ENCODE results near the gene ALKBH4.
"Not testable (repeated sequence)": the region's sequence is repeated elsewhere in the genome, so short reads cannot be mapped to it uniquely, and the experiment has no call there.

Gene ALKBH4

DNA sequence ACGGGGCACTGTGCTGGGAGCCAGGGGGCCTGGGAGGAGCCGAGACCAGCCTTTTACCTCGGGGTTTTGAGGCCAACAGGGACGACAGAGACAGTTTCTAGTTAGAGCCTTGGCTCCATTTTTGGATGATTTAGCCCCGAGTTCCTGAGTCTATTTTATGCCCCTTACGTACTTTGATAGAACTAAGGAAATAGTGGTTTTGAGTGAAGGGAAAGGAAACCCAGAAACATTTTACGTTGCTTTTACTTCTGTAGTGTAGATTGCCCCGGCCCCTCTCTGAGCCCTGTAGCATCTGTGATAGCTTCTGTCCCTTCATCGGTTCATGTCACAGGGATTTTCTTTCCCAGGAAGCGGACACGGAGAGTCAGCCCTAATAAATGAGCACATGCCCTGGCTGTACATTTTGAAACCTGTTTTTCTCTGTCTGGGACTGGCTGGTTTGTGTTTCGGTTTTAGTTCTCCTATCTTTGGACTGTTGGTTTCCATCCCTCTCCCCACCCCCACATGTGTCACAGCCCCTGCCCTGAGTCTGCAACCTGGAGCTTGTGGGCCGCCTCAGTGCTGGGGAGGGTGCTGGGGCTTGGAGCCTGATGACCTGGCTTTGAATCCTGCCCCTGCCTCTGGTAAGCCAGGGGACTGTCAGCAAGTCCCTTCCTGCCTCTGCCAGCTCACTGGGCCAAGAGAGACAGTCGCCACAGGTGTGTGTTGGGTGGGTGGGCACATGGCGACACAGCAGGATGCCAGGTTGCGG, 38.2 kb downstream of the ALKBH4 start:
- peak; percentile 88 for DNase-seq

DNA sequence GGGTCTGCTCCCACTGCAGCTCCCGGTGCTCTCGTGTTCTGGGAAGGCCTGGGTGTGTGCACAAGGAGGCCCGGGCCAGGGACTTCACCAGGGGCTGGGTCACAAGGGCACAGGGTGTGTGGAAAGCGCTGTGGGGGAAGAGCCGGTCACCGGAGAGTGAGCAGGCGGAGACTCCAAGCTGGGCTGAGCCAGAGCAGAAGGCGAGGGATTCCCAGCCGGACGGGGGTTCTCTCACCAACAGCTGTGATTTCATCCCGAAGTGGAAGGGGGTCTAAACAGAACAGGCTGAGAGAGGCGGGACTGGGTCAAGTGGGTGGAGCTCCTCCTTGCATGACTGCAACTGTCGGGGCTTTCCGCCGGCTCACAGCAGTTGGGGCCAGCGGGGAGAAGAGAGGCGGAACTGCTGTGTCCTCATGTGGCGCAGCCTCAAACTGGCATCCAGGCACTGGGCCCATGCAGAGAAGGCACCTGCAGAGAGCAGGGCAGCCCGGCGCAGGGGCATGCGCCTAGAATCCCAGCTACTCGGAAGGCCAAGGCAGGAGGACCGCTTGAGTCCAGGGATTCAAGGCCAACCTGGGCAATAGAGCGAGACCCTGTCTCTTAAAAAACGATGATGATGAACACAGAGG, 38.9 kb downstream of the ALKBH4 start:
- peak; percentile 93 for DNase-seq

DNA sequence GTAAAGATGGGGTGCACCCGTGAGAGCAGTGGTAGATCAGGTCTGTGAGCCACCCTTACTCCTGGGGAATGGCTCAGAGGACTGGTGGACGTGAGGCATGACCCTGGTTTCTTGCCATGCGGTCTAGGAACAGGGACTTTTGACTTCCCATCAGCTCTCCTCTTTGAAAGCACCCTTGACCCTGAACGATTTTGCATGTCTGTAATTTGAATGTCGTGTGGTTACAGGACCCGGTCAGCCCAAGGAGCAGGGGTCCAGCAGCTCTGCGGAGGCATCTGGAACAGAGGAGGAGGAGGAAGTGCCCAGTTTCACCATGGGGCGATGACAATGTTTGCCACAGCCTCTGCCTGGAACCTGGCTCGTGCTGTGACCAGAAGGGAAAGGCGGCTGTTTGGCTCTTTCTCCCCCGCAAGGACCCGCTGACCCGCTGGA, 39.9 kb downstream of the ALKBH4 start:
- no peak for DNase-seq

DNA sequence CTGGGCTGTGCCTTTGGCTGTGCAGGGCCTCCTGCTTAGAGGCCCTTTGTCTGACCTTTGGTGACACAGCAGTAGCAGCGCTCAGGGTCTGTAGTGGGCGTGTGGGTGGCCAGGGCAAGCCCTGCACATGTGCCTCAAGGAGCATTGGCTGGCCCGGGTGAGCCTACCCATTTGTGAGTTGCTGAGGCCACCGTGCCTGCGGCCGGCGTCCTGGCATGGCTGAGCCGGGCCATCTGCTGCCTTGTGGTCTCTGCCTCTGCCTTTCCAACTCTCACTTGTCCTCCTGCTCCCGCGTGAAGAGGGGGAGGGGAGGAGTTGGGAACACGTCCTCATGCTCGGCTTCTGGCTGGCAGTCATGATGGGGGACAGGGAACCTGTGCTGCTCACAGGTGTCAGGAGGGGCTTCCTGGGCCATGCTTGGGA, 40.5 kb downstream of the ALKBH4 start:
- DNase-seq, result no peak

DNA sequence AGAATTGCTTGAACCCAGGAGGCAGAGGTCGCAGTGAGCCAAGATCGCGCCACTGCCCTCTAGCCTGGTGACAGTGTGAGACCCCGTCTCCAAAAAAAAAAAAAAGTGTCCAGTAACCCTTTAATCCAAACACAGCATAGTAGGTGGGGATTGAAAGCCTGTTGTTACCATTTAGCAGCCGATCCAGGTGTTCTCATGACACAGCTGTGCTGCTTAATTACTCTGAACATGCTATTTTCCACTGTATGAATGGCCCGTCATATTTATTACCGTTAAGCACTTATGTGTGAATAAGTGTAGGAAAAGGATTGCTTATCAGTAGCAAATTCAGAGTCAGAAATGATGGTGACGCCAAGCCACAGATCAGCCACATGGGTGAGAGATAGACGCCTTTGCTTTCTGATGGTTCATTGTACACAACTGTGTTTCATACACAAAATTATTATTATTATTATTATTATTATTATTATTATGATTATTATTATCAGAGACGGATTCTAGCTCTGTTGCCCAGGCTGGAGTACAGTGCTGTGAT, 42.9 kb downstream of the ALKBH4 start:
- DNase-seq, result no peak

DNA sequence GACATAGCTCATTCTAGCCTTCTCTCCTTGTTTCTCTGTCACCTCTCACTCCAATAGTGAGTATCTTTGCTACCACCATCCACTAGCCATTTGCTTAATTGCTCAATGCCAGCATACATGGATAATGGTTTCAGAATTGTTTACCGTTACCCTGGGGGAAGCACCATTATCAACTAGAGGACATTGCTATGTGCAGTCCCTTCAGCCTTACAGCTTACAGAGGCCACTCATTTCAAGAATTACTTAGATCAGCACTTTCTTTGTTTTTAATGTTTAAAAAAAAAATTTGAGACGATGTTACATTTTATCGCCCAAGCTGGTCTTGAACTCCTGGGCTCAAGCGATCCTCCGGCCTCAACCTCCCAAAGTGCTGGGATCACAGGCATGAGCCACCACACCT, 46.1 kb downstream of the ALKBH4 start:
- no peak for DNase-seq

DNA sequence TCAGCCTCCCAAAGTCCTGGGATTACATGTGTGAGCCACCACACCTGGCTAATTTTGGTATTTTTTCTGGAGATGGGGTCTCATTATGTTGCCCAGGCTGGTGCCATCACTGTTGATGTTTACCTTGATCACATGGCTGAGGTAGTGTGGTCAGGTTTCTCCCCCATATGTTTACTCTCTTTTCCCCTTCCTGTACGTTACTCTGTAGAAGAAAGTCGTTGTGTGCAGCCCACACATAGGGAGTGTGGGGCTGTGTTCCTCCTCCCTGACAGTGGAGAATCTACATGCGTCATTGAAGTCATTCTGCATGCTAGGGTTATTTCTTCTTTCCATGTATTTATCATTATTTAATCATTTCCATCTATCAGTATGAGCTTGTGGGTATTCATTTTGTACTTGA, 47.6 kb downstream of the ALKBH4 start:
- DNase-seq, result no peak

DNA sequence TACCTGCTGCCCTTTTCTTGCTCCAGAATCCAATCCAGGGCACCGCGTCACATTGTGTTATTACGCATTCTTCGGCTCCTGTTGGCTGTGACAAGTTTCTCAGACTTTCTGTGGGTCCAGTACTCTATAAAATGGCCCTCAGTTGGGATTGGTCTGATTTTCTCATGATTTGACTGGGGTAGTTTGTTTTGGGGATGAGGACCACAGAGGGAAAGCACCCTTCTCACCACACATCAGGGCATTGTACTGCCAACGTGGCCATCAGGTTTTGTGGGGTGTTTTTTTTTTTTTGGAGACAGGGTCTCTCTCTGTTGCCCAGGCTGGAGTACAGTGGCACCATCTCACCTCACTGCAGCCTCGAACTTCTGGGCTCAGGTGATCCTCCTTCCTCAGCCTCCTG, 48.3 kb downstream of the ALKBH4 start:
- no peak for DNase-seq

DNA sequence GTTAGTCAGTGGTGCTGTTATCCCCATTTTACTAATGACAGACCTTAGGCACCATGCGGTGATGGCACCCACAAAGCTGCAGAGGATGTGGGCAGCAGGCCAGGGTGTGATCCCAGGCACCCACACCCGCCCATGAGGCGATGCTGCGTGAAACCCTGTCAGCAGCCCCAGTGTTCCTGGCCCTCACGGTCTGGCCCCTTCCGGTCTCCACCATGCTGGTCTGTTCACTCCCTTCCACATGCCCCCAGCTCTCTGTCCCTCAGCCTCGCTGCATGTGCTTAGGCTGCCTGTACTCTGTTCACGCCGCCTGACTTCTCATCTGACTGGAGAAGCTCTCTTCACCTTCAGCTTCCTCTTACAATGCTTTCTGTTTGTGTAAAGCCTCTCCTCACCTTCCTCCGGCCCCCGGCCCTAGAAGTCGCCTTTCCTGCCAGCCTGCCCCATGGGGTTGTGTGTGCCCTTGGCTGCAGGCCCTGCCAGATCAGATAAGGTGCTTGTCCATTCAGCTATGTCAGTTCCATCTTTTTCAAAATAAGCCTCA, 48.9 kb downstream of the ALKBH4 start:
- DNase-seq, result peak; percentile 86

DNA sequence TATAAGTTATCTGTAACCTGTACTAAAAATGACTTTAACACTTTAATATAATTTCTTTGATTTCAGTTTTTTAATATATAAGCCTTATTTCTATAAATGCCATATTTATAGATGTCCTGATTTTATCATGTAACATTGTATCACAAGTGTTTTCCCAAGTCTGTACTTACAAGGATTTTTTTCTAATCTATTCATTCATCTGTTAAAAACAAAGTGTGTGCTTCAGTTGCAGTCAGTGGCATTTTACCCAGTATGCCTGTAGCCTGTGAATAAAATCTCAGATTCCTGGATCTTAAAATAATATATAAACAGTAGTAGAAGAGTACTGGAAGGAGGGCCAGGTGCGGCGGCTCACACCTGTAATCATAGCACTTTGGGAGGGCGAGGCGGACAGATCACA, 51.1 kb downstream of the ALKBH4 start:
- DNase-seq, result no peak

DNA sequence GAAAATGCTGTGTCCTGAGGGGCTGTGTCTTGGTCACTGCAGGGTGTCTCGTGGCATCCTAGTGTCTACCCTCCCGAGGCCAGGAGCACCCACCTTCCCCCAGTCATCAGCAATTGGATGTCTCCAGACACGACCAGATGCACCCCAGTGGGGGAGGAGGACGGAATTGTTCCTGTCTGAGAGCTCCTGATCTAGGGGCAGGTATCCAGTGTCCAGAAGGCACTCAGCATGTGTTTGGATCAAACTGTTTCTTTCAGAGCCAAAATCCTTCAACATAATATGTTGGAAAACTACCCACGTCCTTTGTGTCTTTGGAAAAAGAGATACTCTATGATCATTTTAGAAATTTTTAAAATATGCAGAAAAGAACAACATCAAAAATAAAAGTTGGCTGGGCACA, 51.6 kb downstream of the ALKBH4 start:
- DNase-seq, result no peak

DNA sequence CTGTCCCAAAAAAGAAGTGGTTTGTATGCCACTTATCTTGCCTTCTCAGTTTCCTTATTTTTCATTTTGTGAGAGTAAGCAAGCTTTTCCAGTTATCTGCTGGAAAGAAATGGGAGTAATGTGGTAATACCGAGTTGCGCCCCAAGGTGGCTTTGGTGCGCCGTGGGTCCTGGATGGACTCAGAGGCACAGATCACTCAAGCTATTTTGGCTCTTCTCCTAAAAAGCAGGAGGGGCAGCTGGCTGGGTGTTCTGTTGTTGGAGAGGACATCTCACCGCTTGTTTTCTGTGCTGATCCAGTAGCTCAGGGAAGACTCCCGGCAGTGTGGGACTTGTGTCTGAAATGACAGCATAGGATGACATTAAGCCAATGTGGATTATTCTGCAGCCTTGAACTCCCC, 52.1 kb downstream of the ALKBH4 start:
- DNase-seq, result peak; percentile 73

DNA sequence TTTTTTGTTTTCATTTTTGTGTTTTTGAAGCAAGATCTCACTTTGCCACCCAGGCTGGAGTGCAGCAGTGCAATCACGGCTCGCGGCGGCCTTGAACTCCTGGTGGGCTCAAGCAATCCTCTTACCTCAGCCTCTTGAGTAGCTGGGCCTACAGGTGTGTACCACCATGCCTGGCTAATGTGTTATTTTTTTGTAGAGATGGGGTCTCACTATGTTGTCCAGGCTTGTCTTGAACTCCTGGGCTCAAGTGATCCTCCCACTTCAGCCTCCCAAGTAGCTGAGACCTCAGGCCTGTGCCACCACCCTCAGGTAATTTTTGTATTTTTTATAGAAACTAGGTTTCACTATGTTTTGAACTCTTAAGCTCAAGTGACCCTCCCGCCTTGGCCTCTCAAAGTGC, 53.7 kb downstream of the ALKBH4 start:
- no peak for DNase-seq

DNA sequence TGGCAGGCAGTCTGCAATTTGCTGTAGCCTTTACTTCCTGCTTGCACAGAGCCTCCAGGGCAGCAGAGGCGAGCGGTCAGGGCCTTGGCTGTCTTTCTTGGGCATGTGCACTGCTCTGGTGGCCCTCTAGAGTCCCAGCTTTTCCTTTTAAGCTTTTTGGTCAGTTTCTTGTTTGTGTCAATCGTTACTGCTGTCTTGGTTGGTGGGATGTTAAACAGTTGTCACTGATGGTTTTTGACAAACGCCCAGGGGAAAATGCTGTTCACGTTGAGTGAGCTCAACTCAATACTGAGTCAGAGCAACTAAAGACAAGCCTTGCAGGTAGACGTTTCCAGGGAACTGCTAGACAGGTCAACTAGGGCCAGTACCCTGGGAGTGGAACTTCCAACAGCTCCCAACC, 54.5 kb downstream of the ALKBH4 start:
- DNase-seq, result no peak

DNA sequence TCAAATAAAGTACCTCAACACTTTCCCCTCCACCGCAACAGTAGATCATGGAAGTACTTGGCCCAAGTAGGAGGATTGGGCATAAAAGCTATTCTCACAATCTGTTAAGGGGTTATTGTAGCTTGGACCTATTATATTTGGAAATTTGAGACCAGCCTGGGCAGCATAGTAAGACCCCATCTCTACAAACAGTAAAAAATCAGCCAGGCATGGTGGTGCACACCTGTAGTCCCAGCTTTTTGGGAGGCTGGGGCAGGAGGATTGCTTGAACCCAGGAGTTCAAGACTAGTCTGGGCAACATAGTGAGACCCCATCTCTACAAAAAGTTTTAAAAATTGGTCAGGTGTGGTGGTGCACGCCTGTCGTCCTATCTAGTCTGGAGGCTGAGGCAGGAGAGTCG, 55.3 kb downstream of the ALKBH4 start:
- no peak for DNase-seq

DNA sequence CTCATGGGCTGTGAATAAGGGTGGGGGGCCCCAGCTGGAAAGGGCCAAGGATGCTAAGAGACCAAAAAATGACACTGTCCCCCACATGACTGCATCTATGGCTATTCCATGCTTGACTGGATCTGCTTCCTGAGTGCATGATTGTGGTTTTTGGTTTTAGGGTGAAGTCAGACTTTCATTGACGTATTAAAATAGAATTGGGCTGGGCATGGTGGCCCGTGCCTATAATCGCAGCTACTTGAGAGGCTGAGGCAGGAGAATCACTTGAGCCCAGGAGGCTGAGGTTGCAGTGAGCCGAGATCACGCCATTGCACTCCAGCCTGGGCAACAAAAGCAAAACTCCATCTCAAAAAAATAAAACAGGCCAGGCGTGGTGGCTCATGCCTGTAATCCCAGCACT, 56.1 kb downstream of the ALKBH4 start:
- DNase-seq, result not testable (repeated sequence)

DNA sequence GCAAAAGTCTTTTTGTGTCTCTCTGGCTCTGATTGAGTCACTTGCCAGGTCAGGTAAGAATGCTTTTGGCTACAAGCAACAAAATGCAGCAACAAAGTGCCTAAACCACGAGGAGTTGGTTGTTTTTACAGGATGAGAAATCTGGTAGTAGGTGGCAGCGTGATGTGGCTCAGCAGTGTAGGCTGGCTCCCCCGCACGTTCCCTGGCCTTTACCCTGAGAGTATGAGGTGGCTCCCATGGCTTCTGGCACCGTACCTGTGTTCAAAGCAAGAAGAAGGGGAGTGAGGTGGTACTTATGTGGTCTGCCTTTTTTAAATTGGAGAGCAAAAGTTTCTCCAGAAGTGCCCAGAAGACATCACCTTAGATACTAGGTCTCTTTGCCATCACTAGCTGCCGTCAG, 56.8 kb downstream of the ALKBH4 start:
- no peak for DNase-seq
